ENCODE measurements around the gene XAF1.

The XAF1 gene

DNA sequence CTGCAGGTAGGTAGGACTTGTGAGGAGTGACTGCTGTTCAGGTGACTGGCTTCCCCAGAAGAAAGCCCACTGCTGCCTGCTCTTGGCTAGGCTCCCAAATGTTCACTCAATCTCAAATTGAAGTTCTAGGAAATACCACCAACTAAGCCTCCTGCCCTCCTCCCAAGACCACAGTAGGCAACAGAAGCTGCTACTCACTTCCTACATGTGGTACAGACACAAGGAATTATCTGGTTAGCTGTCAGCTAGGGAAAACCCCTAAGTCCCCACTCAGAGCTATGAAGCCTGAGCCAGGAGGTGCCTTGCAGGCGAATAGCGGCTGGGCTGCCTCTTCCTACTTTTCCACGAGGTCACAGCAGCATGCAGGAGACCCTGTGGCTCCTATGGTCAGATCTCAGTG lies 25.0 kb downstream of the XAF1 start:
- no peaks in the 10 kb centered on the region for H3F3A ChIP-seq (ENCODE audit: insufficient read depth)
- H3K79me2 ChIP-seq (ENCODE audit: insufficient read depth, low read length): no peaks in the 10 kb centered on the region
- TF ChIP-seq EZH2phosphoT487 (conservative IDR thresholded peaks at IDR 0.05; ENCODE audit: low read length): no peak
- no peak for TF ChIP-seq CTCF (IDR thresholded peaks at IDR 0.05; ENCODE audit: insufficient read depth, low read length, poor library complexity, severe bottlenecking)
- H3K9ac ChIP-seq (ENCODE audit: low read length): no peak overlapping the region
- no peaks in the 10 kb centered on the region for H3K9me3 ChIP-seq (ENCODE audit: insufficient read depth, low read length)
- no peaks in the 10 kb centered on the region for H4K20me1 ChIP-seq (ENCODE audit: low read depth, low read length)
- H3K4me3 ChIP-seq (ENCODE audit: insufficient read depth, low read length, poor library complexity, severe bottlenecking): no peak overlapping the region
- no peak overlapping the region for H3K4me2 ChIP-seq (ENCODE audit: low read depth, low read length, poor library complexity, severe bottlenecking)
- H3K27ac ChIP-seq (ENCODE audit: low read depth, low read length): no peak overlapping the region
- no peaks in the 10 kb centered on the region for H3K27me3 ChIP-seq (ENCODE audit: low read length)
- no peaks in the 10 kb centered on the region for H3K36me3 ChIP-seq (ENCODE audit: low read length)
- no peak overlapping the region for H2AFZ ChIP-seq (ENCODE audit: low read depth, low read length, severe bottlenecking)
- H3K9me2 ChIP-seq (replicated peaks; ENCODE audit: insufficient read depth, low read length): no peaks in the 10 kb centered on the region

GRCh38 chr17:6782244-6782643 lies 26.4 kb downstream of the XAF1 start:
- H3F3A ChIP-seq (ENCODE audit: insufficient read depth): no peaks in the 10 kb centered on the region
- no peaks in the 10 kb centered on the region for H4K20me1 ChIP-seq (ENCODE audit: low read depth, low read length)
- no peak overlapping the region for H3K9ac ChIP-seq (ENCODE audit: low read length)
- H3K79me2 ChIP-seq (ENCODE audit: insufficient read depth, low read length): no peaks in the 10 kb centered on the region
- H3K36me3 ChIP-seq (ENCODE audit: low read length): no peaks in the 10 kb centered on the region
- TF ChIP-seq EZH2phosphoT487 (conservative IDR thresholded peaks at IDR 0.05; ENCODE audit: low read length): no peak
- no peaks in the 10 kb centered on the region for H3K27me3 ChIP-seq (ENCODE audit: low read length)
- H3K9me3 ChIP-seq (ENCODE audit: insufficient read depth, low read length): no peaks in the 10 kb centered on the region
- H3K9me2 ChIP-seq (replicated peaks; ENCODE audit: insufficient read depth, low read length): no peaks in the 10 kb centered on the region
- no peak overlapping the region for H3K4me2 ChIP-seq (ENCODE audit: low read depth, low read length, poor library complexity, severe bottlenecking)
- H2AFZ ChIP-seq (ENCODE audit: low read depth, low read length, severe bottlenecking): no peak overlapping the region
- H3K27ac ChIP-seq (ENCODE audit: low read depth, low read length): no peak overlapping the region
- H3K4me3 ChIP-seq (ENCODE audit: insufficient read depth, low read length, poor library complexity, severe bottlenecking): no peak overlapping the region

GRCh38 chr17:6786618-6787017 lies 30.8 kb downstream of the XAF1 start:
- TF ChIP-seq EZH2phosphoT487 (conservative IDR thresholded peaks at IDR 0.05; ENCODE audit: low read length) (no peak), CTCF (IDR thresholded peaks at IDR 0.05; ENCODE audit: insufficient read depth, low read length, poor library complexity, severe bottlenecking) (no peak)
- no peak overlapping the region for H3K4me2 ChIP-seq (ENCODE audit: low read depth, low read length, poor library complexity, severe bottlenecking)
- H3K36me3 ChIP-seq (ENCODE audit: low read length): no peaks in the 10 kb centered on the region
- no peaks in the 10 kb centered on the region for H3K9me3 ChIP-seq (ENCODE audit: insufficient read depth, low read length)
- no peaks in the 10 kb centered on the region for H3K27me3 ChIP-seq (ENCODE audit: low read length)
- no peak overlapping the region for H3K9ac ChIP-seq (ENCODE audit: low read length)
- no peak overlapping the region for H3K27ac ChIP-seq (ENCODE audit: low read depth, low read length)
- H4K20me1 ChIP-seq (ENCODE audit: low read depth, low read length): no peaks in the 10 kb centered on the region
- no peaks in the 10 kb centered on the region for H3K9me2 ChIP-seq (replicated peaks; ENCODE audit: insufficient read depth, low read length)
- H3F3A ChIP-seq (ENCODE audit: insufficient read depth): no peaks in the 10 kb centered on the region
- no peak overlapping the region for H2AFZ ChIP-seq (ENCODE audit: low read depth, low read length, severe bottlenecking)
- no peaks in the 10 kb centered on the region for H3K79me2 ChIP-seq (ENCODE audit: insufficient read depth, low read length)
- H3K4me3 ChIP-seq (ENCODE audit: insufficient read depth, low read length, poor library complexity, severe bottlenecking): no peak overlapping the region

DNA sequence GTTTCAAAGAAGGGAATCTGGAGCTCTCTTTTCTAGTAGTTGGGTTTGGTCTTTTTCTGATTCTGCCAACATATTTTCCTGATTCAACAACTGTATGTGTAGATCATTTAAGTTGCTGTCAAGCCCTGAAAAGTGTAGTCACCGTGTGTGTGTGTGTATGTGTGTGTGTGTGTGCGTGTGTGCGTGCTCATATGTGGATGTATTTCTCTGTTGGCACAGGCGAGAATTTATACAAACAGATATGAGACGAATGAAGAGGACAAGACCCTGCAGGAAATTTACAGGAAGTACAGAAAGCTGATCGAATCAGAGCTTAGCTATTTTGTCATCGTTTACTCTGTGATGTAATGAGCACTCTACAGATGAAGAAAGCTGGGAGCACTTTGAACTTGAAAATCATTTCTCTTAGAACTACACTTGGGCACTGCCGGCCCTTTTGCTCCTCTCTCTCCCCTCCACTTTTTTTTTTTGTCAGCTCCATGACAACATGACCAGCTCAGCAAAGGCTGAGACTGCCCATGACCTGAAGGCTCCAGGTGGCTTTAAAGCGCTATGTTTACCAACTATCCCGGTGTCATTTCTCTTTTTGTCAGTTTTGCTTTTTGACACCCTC lies 31.3 kb downstream of the XAF1 start:
- Histone ChIP-seq H3K9ac (ENCODE audit: low read length) (no peak overlapping the region), H3K9me3 (ENCODE audit: insufficient read depth, low read length) (no peaks in the 10 kb centered on the region), H3K27me3 (ENCODE audit: low read length) (no peaks in the 10 kb centered on the region), H3K4me3 (ENCODE audit: insufficient read depth, low read length, poor library complexity, severe bottlenecking) (no peak overlapping the region), H4K20me1 (ENCODE audit: low read depth, low read length) (no peaks in the 10 kb centered on the region), H3K36me3 (ENCODE audit: low read length) (no peaks in the 10 kb centered on the region), H3K4me2 (ENCODE audit: low read depth, low read length, poor library complexity, severe bottlenecking) (no peak overlapping the region), H3K79me2 (ENCODE audit: insufficient read depth, low read length) (no peaks in the 10 kb centered on the region), H3K9me2 (replicated peaks; ENCODE audit: insufficient read depth, low read length) (no peaks in the 10 kb centered on the region), H3K27ac (ENCODE audit: low read depth, low read length) (no peak overlapping the region), H3F3A (ENCODE audit: insufficient read depth) (no peaks in the 10 kb centered on the region), H2AFZ (ENCODE audit: low read depth, low read length, severe bottlenecking) (no peak overlapping the region)
- no peak for TF ChIP-seq EZH2phosphoT487 (conservative IDR thresholded peaks at IDR 0.05; ENCODE audit: low read length)

All from SU-DHL-6 (cell line).